ENCODE measurements around the gene RIF1.

Gene RIF1

DNA sequence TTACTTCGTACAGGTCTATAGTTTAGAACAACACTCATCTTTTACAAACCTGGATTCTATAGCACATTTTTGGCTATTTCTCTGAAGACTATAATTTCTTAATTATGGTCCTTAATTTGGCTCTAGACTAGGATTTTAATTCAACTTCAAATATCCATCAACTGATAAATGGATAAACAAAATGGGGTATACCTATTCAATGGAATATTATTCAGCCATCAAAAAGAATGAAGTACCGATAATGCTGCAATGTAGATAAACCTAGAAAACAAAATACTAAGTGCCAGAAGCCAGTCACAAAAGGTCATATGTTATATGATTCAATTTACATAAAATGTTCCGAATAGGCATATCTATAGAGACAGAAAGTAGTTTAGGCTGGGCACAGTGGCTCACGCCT, 15.2 kb upstream of the RIF1 start:
- no peak for DNase-seq
- TF ChIP-seq, protein P1, sequence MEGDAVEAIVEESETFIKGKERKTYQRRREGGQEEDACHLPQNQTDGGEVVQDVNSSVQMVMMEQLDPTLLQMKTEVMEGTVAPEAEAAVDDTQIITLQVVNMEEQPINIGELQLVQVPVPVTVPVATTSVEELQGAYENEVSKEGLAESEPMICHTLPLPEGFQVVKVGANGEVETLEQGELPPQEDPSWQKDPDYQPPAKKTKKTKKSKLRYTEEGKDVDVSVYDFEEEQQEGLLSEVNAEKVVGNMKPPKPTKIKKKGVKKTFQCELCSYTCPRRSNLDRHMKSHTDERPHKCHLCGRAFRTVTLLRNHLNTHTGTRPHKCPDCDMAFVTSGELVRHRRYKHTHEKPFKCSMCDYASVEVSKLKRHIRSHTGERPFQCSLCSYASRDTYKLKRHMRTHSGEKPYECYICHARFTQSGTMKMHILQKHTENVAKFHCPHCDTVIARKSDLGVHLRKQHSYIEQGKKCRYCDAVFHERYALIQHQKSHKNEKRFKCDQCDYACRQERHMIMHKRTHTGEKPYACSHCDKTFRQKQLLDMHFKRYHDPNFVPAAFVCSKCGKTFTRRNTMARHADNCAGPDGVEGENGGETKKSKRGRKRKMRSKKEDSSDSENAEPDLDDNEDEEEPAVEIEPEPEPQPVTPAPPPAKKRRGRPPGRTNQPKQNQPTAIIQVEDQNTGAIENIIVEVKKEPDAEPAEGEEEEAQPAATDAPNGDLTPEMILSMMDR (IDR thresholded peaks at IDR 0.05; ENCODE audit: low read depth, low read length) = no peak

DNA sequence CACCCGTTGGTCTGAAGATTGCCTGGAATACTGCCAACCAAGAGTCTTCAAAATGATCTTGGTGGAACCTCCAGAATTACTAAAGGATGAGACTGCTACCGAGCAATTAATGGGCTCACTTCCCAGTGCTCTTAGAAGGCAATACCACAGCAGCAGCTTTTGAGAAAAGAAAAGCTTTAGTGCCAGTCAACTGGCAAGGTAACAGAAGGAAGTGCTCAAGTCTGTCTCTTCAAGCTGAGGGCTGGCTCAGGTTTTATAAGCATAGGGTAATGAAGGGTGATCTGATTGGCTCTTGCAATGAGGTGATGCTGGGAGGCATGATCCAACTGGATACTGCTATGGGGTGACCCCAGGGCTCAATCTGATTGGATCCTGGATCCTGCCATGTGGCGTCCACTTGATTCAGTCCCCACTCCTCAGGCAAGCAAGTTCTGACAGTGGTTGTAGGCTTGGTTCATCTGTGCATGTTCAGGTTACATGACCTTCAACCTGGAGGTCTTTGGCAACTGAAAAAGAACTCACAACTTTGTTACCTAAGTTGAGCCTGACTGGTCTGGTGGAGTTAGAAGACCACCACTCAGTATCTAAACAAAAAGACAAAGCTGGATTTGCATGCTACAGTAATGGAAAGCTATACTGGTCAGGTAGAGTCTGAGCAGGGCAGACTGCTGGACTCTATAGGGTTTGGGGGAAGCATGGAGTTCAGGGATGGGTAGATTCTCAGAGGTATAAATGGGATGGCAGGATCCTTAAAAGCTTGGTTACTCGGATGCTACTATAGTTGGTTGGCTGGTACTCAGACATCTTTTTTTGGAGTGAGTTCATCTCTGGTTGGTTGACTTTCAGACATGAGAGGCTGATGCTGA, 14.0 kb upstream of the RIF1 start:
- Histone ChIP-seq H3K4me3 (ENCODE audit: low read depth, low read length) (no peak overlapping the region), H3K27me3 (ENCODE audit: insufficient read depth, low read depth, severe bottlenecking) (no peaks in the 10 kb centered on the region), H3K36me3 (no peaks in the 10 kb centered on the region), H3K9me3 (ENCODE audit: severe bottlenecking) (no peaks in the 10 kb centered on the region), H3K27ac (no peak overlapping the region)
- TF ChIP-seq, protein P1 (IDR thresholded peaks at IDR 0.05; ENCODE audit: low read depth, low read length) = no peak
- no peak for DNase-seq

More for the DNA sequence above, 15.2 kb upstream of the RIF1 start:
- Histone ChIP-seq H3K36me3 (no peaks in the 10 kb centered on the region), H3K27ac (no peak overlapping the region), H3K27me3 (ENCODE audit: insufficient read depth, low read depth, severe bottlenecking) (no peaks in the 10 kb centered on the region), H3K4me3 (ENCODE audit: low read depth, low read length) (no peak overlapping the region), H3K9me3 (ENCODE audit: severe bottlenecking) (no peaks in the 10 kb centered on the region)

DNA sequence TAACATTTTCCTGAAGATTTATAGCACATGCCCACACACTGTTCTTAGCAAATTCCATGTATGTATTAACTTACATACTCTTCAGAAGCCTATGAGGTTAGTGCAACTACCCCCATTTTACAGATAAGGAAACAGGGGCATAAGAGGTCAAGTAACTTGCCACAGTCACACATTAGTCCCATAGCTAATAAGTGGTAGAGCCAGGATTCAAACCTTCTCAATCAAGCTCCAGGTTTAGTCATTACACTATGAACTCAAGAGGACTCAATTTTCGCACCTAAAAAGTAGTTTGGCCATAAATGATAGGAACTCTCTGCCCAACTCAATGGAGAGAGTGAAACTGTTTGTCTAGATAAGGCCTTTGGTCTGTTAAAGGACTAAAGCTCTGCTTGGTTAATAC, 9.7 kb upstream of the RIF1 start:
- DNase-seq = no peak
- Histone ChIP-seq H3K36me3 (no peaks in the 10 kb centered on the region), H3K27me3 (ENCODE audit: insufficient read depth, low read depth, severe bottlenecking) (no peaks in the 10 kb centered on the region), H3K27ac (no peak overlapping the region), H3K4me3 (ENCODE audit: low read depth, low read length) (no peak overlapping the region), H3K9me3 (ENCODE audit: severe bottlenecking) (no peaks in the 10 kb centered on the region)
- TF ChIP-seq, protein P1 (IDR thresholded peaks at IDR 0.05; ENCODE audit: low read depth, low read length) = no peak

DNA sequence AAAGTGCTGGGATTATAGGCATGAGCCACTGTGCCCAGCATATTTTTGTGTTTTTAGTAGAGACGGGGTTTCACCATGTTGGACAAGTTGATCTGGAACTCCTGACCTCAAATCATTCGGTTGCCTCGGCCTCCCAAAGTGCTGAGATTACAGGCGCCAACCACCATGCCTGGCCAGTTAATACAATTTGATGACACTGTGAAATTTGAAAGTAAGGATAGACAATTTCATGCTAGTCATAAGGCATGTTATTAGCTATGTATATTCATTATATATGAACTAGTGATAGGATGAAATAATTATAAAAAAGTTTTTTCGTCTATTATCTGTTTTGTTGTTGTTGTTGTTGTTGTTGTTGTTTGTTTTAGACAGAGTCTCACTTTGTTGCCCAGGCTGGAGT, 8.6 kb upstream of the RIF1 start:
- Histone ChIP-seq H3K9me3 (ENCODE audit: severe bottlenecking) (no peaks in the 10 kb centered on the region), H3K36me3 (no peaks in the 10 kb centered on the region), H3K4me3 (ENCODE audit: low read depth, low read length) (no peak overlapping the region), H3K27ac (no peak overlapping the region), H3K27me3 (ENCODE audit: insufficient read depth, low read depth, severe bottlenecking) (no peaks in the 10 kb centered on the region)
- TF ChIP-seq, protein P1 (IDR thresholded peaks at IDR 0.05; ENCODE audit: low read depth, low read length) = no peak
- no peak for DNase-seq

DNA sequence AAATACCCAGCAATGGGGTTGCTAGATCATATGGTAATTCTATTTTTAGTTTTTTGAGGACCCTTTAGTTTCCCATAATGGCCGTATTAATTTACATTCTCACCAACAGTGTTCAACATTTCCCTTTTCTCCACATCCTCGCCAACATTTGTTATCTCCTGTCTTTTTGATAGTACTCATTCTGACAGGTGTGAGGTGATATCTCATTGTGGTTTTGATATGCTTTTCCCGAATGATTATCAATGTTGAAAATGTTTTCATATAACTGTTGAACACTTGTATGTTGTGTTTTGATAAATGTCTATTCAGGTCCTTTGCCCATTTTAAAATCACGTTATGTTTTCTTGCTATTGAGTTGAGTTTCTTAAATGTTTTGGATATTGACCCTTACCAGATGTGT, 5.8 kb upstream of the RIF1 start:
- Histone ChIP-seq H3K36me3 (no peaks in the 10 kb centered on the region), H3K4me3 (ENCODE audit: low read depth, low read length) (no peak overlapping the region)

More for the DNA sequence above, 5.8 kb upstream of the RIF1 start:
- no peak for DNase-seq
- Histone ChIP-seq H3K27me3 (ENCODE audit: insufficient read depth, low read depth, severe bottlenecking) (no peaks in the 10 kb centered on the region), H3K27ac (no peak overlapping the region), H3K9me3 (ENCODE audit: severe bottlenecking) (no peaks in the 10 kb centered on the region)
- TF ChIP-seq, protein P1 (IDR thresholded peaks at IDR 0.05; ENCODE audit: low read depth, low read length) = no peak

Data from WERI-Rb-1 (cell line).